ENCODE results near the gene RAPGEF3. TPM values are rescaled to one million over a fixed set of nuclear protein-coding genes. Genes with fewer than 3 reads are reported as not detected.

The RAPGEF3 gene
- total and polyA plus RNA-seq, 2 of the 8 experiments (the other 6 are each of a cell fraction or from before 2014, with no cell fraction given): 5.0 to 9.4 TPM

GRCh38 chr12:47766502-47767215 lies 8.0 kb upstream of the RAPGEF3 start:
- DNase-seq (ENCODE audit: low read depth in 1 of 2, low spot score in 2 of 2) (no peak), FAIRE-seq (no peak)
- no peaks in the 10 kb centered on the region; a peak in 1 of 7 replicates for H3K27me3 ChIP-seq (replicated peaks in 1 of 4; ENCODE audit: control insufficient read depth in 3 of 4, extremely low read depth in 1 of 4, insufficient read depth in 3 of 4, low read length in 3 of 4)
- H4K5ac ChIP-seq (ENCODE audit: insufficient read length, low read depth, low read length): no peak overlapping the region
- H2AK5ac ChIP-seq (ENCODE audit: low read depth, low read length): no peak overlapping the region
- 79% methylated on average over 4 of the region's 5 CpGs; no CpG with 5 or more reads in 1 of the 2 experiments for WGBS, 2 experiments (ENCODE audit: extremely low coverage in 1 of 2, insufficient coverage in 1 of 2, insufficient read length in 1 of 2, insufficient replicate concordance in 2 of 2, low coverage in 1 of 2, low lambda C conversion rate in 2 of 2, missing lambda C conversion rate in 1 of 2)
- H2BK5ac ChIP-seq (ENCODE audit: low read depth, low read length): no peak overlapping the region
- no peak overlapping the region for H2BK20ac ChIP-seq (ENCODE audit: low read length)
- ChIA-PET CTCF (ENCODE audit: partially characterized antibody) (interaction anchor here (0.6 to 58.8 kb wide), 26 partner anchors 12 to 1174 kb away, joined by 3 to 2442 read pairs (median 3); partner anchors contain the start of genes ENDOU, HDAC7, RAPGEF3 and RPAP3), POLR2A (ENCODE audit: partially characterized antibody) (interaction anchor here (0.9 to 10.5 kb wide), 12 partner anchors 9 to 61 kb away, joined by 3 to 79 read pairs (median 4); partner anchors contain the start of genes ENDOU, RAPGEF3 and RPAP3)
- H3K23ac ChIP-seq (ENCODE audit: insufficient read length): no peak overlapping the region
- no peak overlapping the region for H3K56ac ChIP-seq (replicated peaks; ENCODE audit: insufficient read length, low read depth, low read length)
- no peaks in the 10 kb centered on the region for H3K9me3 ChIP-seq (ENCODE audit: insufficient read depth in 2 of 2, low read depth in 1 of 2, low read length in 1 of 2)
- no peaks in the 10 kb centered on the region for H3K36me3 ChIP-seq (ENCODE audit: control insufficient read depth in 2 of 4, insufficient read depth in 4 of 4, low read length in 3 of 4)
- H3K27ac ChIP-seq (ENCODE audit: low read depth, low read length): no peak overlapping the region
- H3K14ac ChIP-seq (ENCODE audit: insufficient read length): no peak overlapping the region
- H4K8ac ChIP-seq (ENCODE audit: extremely low read depth, insufficient read depth, low read length): no peak overlapping the region
- no peak overlapping the region for H3K18ac ChIP-seq (ENCODE audit: extremely low read depth, low read length)
- H2BK120ac ChIP-seq (replicated peaks; ENCODE audit: low read depth, low read length): no peak overlapping the region
- H3K4me1 ChIP-seq (replicated peaks in 1 of 4; ENCODE audit: control insufficient read depth in 3 of 4, insufficient read depth in 4 of 4, low read length in 3 of 4): peaks cover 3 to 12% (median 7%) of the 10 kb centered on the region in 4 experiments; a peak in 5 of 7 replicates
- H2AFZ ChIP-seq (ENCODE audit: low read length): no peak overlapping the region
- no peak overlapping the region for H3K4me3 ChIP-seq (ENCODE audit: extremely low read depth in 1 of 4, insufficient read depth in 2 of 4, low read depth in 3 of 4, low read length in 4 of 4)
- no peaks in the 10 kb centered on the region for H3K79me2 ChIP-seq (ENCODE audit: control insufficient read depth in 1 of 2, insufficient read depth in 2 of 2, low read length in 2 of 2)
- H4K91ac ChIP-seq (replicated peaks; ENCODE audit: insufficient read length, low read length): no peak overlapping the region
- no peaks in the 10 kb centered on the region for H4K20me1 ChIP-seq (replicated peaks in 1 of 2; ENCODE audit: control insufficient read depth in 1 of 2, insufficient read depth in 2 of 2, low read length in 2 of 2)
- no peaks in the 10 kb centered on the region for H3K79me1 ChIP-seq (ENCODE audit: low read depth, low read length)
- H2BK15ac ChIP-seq (ENCODE audit: low read length): no peak overlapping the region
- no peak overlapping the region for H3K4ac ChIP-seq (replicated peaks; ENCODE audit: insufficient read length, low read depth, low read length)
- H3K23me2 ChIP-seq (ENCODE audit: low read depth, low read length): no peaks in the 10 kb centered on the region
- no peak overlapping the region for H3K9ac ChIP-seq (replicated peaks in 1 of 4; ENCODE audit: extremely low read depth in 1 of 4, low read depth in 3 of 4, low read length in 3 of 4)
- H3K4me2 ChIP-seq (ENCODE audit: insufficient read depth in 1 of 2, low read depth in 2 of 2, low read length in 2 of 2): no peak overlapping the region
- H2BK12ac ChIP-seq (ENCODE audit: low read depth, low read length): no peak overlapping the region
- TF ChIP-seq GABPA (IDR thresholded peaks at IDR 0.05; ENCODE audit: borderline replicate concordance, insufficient read depth, low read length): no peak
- TF ChIP-seq SIN3A (conservative IDR thresholded peaks at IDR 0.05 in 1 of 2, IDR thresholded peaks at IDR 0.05 in 1 of 2; ENCODE audit: low read depth in 1 of 2, low read length in 2 of 2): no peak
- TF ChIP-seq KDM4A (IDR thresholded peaks at IDR 0.05; ENCODE audit: low read depth, low read length, severe bottlenecking): no peak
- TF ChIP-seq RAD21 (IDR thresholded peaks at IDR 0.05 in 1 of 2, conservative IDR thresholded peaks at IDR 0.05 in 1 of 2; ENCODE audit: low read depth in 2 of 2, low read length in 2 of 2): no peak
- no peak for TF ChIP-seq CHD2 (IDR thresholded peaks at IDR 0.05; ENCODE audit: low read length)
- no peak for TF ChIP-seq YY1 (IDR thresholded peaks at IDR 0.05; ENCODE audit: low read depth, low read length)
- TF ChIP-seq NRF1 (IDR thresholded peaks at IDR 0.05; ENCODE audit: low read depth, low read length): no peak
- no peak for TF ChIP-seq SAP30 (IDR thresholded peaks at IDR 0.05; ENCODE audit: insufficient read depth, insufficient replicate concordance, low read length)
- no peak for TF ChIP-seq EP300 (IDR thresholded peaks at IDR 0.05; ENCODE audit: borderline replicate concordance in 1 of 2, low read depth in 2 of 2, low read length in 2 of 2)
- TF ChIP-seq SP2 (IDR thresholded peaks at IDR 0.05; ENCODE audit: low read length): no peak
- TF ChIP-seq TBP (IDR thresholded peaks at IDR 0.05; ENCODE audit: low read depth, low read length): no peak

All from H1 (cell line).